ENCODE measurements around the gene ABCD1.

DNA sequence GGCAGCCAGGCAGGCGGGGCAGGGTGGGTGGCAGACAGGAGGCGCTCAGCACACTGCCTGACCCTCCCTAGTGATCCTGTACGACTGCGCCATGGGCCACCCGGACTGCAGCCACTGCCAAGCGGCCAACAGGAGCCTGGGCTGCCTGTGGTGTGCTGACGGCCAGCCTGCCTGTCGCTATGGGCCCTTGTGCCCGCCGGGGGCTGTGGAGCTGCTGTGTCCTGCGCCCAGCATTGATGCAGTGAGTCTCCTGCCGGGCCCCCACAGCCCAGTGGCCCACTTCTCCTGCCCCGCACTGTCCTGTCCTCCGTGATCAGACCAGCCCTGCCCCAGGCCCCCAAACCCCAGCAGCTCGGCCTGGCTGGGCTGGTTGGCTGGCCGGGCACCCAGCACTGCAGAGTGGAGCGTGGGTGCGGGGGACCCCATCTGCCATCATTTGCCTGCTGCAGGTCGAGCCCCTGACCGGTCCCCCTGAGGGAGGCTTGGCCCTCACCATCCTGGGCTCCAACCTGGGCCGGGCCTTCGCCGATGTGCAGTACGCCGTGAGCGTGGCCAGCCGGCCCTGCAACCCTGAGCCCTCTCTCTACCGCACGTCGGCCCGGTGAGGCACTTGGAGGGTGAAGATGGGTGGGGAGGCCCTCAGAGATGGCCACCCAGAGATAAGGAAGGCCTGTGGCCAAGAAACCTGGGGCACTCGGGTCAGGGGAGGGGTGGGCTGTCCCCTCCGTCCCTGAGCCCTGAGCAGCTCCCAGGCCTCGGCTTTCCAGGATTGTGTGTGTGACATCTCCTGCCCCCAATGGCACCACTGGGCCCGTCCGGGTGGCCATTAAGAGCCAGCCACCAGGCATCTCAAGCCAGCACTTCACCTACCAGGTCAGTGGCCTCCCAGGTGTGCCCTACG is 47.0 kb downstream of the ABCD1 start:
- TF ChIP-seq, protein P1, sequence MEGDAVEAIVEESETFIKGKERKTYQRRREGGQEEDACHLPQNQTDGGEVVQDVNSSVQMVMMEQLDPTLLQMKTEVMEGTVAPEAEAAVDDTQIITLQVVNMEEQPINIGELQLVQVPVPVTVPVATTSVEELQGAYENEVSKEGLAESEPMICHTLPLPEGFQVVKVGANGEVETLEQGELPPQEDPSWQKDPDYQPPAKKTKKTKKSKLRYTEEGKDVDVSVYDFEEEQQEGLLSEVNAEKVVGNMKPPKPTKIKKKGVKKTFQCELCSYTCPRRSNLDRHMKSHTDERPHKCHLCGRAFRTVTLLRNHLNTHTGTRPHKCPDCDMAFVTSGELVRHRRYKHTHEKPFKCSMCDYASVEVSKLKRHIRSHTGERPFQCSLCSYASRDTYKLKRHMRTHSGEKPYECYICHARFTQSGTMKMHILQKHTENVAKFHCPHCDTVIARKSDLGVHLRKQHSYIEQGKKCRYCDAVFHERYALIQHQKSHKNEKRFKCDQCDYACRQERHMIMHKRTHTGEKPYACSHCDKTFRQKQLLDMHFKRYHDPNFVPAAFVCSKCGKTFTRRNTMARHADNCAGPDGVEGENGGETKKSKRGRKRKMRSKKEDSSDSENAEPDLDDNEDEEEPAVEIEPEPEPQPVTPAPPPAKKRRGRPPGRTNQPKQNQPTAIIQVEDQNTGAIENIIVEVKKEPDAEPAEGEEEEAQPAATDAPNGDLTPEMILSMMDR (IDR thresholded peaks at IDR 0.05), result no peak
- TF ChIP-seq EP300 (IDR thresholded peaks at IDR 0.05), result no peak
- TF ChIP-seq POLR2A (IDR thresholded peaks at IDR 0.05), result no peak
- no peak for TF ChIP-seq POLR2AphosphoS5 (IDR thresholded peaks at IDR 0.05)

Measured in gastroesophageal sphincter (tissue), 3 donors.